HG03565 (cell line): Measurements from ENCODE around the gene DMAC1.

Experiments used
- ATAC-seq: cut with Tn5 transposase; IDR thresholded peaks from one replicate; pipeline ENCODE4 v1.9.1; 2021; ENCODE audit warnings: mild to moderate bottlenecking, moderate library complexity; ENCODE audit not compliant: unreplicated experiment

DMAC1 gene

GRCh38 chr9:7799234-7799943 lies at the start of gene DMAC1:
Gene DMAC1 (minus strand): TSS chr9:7799778. CDS start chr9:7799734, 44 bp downstream.
- ATAC-seq, result peak; percentile 88

- no peak for ATAC-seq
Observed at GRCh38 chr9:7849362-7849761, 49.8 kb upstream of the DMAC1 start.

GRCh38 chr9:7848498-7848897 lies 48.9 kb upstream of the DMAC1 start:
- ATAC-seq, result no peak

GRCh38 chr9:7844242-7844641 lies 44.7 kb upstream of the DMAC1 start:
- ATAC-seq, result peak; percentile 75

GRCh38 chr9:7841831-7842230 lies 42.3 kb upstream of the DMAC1 start:
- no peak for ATAC-seq

GRCh38 chr9:7834531-7834930 lies 35.0 kb upstream of the DMAC1 start:
- ATAC-seq, result no peak

- ATAC-seq, result no peak
Observed at GRCh38 chr9:7828334-7828733, 28.8 kb upstream of the DMAC1 start.

- ATAC-seq, result no peak
Observed at GRCh38 chr9:7827792-7828191, 28.2 kb upstream of the DMAC1 start.

- no peak for ATAC-seq
Observed at GRCh38 chr9:7827056-7827455, 27.5 kb upstream of the DMAC1 start.

GRCh38 chr9:7823651-7824050 lies 24.1 kb upstream of the DMAC1 start:
- ATAC-seq, result no peak

GRCh38 chr9:7819984-7820383 lies 20.4 kb upstream of the DMAC1 start:
- no peak for ATAC-seq

- no peak for ATAC-seq
Observed at GRCh38 chr9:7816021-7816420, 16.4 kb upstream of the DMAC1 start.

GRCh38 chr9:7813030-7813429 lies 13.5 kb upstream of the DMAC1 start:
- no peak for ATAC-seq

GRCh38 chr9:7811677-7812076 lies 12.1 kb upstream of the DMAC1 start:
- ATAC-seq, result no peak

- ATAC-seq, result no peak
Observed at GRCh38 chr9:7802666-7803065, 3.1 kb upstream of the DMAC1 start.

- ATAC-seq, result peak; percentile 2
Observed at GRCh38 chr9:7799944-7800285, 337 bp upstream of the DMAC1 start.

- ATAC-seq, result no peak
Observed at GRCh38 chr9:7794196-7794595, 5.4 kb downstream of the DMAC1 start.

- ATAC-seq, result no peak
Observed at GRCh38 chr9:7791394-7791793, 8.2 kb downstream of the DMAC1 start.

- ATAC-seq, result no peak
Observed at GRCh38 chr9:7790819-7791182, 8.8 kb downstream of the DMAC1 start.

GRCh38 chr9:7790022-7790818 lies 9.4 kb downstream of the DMAC1 start:
- no peak for ATAC-seq

- no peak for ATAC-seq
Observed at GRCh38 chr9:7788772-7789171, 10.8 kb downstream of the DMAC1 start.

- no peak for ATAC-seq
Observed at GRCh38 chr9:7785813-7786212, 13.8 kb downstream of the DMAC1 start.

GRCh38 chr9:7784472-7784871 lies 15.1 kb downstream of the DMAC1 start:
- ATAC-seq, result no peak
